Astrocyte (in vitro differentiated cells and primary cell): ENCODE results near the gene DENND4C.

Experiments used
- EZH2 ChIP-seq: IDR thresholded peaks from 2 replicates; pipeline ENCODE4 v1.6.1; 2012; ENCODE audit warnings: mild to moderate bottlenecking, low read length, inconsistent platforms; ENCODE audit not compliant: insufficient read depth
- TF ChIP-seq, protein P1 (sequence below): IDR thresholded peaks from 2 replicates; pipeline ENCODE4 v1.5.1; 2011; ENCODE audit warnings: low read depth, mild to moderate bottlenecking, inconsistent platforms, low read length, moderate library complexity; ENCODE audit not compliant: insufficient read depth

DNA sequence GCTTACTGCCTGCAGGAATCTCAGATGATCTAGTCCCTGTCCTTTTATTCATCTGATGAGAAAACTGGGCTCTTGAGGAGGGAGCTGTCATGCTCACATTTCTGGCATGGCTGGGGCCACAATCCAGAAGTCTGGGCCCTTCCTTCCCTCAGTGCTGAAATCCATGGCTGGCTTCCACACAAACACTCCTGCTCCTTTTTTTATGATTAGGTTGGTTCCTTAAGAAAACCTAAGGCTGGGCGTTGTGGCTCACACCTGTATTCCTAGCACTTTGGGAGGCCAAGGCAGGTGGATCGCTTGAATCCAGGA, 179.7 kb downstream of the DENND4C start:
- TF ChIP-seq EZH2, result no peak
- TF ChIP-seq, protein P1, sequence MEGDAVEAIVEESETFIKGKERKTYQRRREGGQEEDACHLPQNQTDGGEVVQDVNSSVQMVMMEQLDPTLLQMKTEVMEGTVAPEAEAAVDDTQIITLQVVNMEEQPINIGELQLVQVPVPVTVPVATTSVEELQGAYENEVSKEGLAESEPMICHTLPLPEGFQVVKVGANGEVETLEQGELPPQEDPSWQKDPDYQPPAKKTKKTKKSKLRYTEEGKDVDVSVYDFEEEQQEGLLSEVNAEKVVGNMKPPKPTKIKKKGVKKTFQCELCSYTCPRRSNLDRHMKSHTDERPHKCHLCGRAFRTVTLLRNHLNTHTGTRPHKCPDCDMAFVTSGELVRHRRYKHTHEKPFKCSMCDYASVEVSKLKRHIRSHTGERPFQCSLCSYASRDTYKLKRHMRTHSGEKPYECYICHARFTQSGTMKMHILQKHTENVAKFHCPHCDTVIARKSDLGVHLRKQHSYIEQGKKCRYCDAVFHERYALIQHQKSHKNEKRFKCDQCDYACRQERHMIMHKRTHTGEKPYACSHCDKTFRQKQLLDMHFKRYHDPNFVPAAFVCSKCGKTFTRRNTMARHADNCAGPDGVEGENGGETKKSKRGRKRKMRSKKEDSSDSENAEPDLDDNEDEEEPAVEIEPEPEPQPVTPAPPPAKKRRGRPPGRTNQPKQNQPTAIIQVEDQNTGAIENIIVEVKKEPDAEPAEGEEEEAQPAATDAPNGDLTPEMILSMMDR, result no peak
